Fibroblast of the aortic adventitia (primary cell): ENCODE results near the gene FUZ. TPM values are rescaled to one million over a fixed set of nuclear protein-coding genes. Genes with fewer than 3 reads are reported as not detected.

ENCODE experiments used
- DNase-seq: peaks from one replicate; pipeline ENCODE4 v3.0.0-alpha.2; 2010; ENCODE audit warnings: low read depth
- H3K4me3 ChIP-seq: 2 replicates; pipeline ENCODE4 v1.5.1; 2011; ENCODE audit warnings: low read depth, mild to moderate bottlenecking, control low read depth, low read length, moderate library complexity
- CTCF ChIP-seq: IDR thresholded peaks from 2 replicates; pipeline ENCODE4 v1.5.1; 2011; ENCODE audit warnings: mild to moderate bottlenecking, low read length, control low read depth, inconsistent platforms; ENCODE audit not compliant: insufficient read depth
- total RNA-seq: library from RNA; depleted of rRNA; stranded (reverse); fragments of >200 nt; gene quantifications from 2 replicates; pipeline ENCODE4 v1.2.3, GENCODE V29; 2012; ENCODE audit warnings: low replicate concordance

FUZ gene
- total RNA-seq, 1 donor = 23.5 TPM

- TF ChIP-seq CTCF = no peak
- H3K4me3 ChIP-seq = no peak overlapping the region
- DNase-seq = no peak
Measured at GRCh38 chr19:49805822-49806619, 7.1 kb downstream of the FUZ start.

DNA sequence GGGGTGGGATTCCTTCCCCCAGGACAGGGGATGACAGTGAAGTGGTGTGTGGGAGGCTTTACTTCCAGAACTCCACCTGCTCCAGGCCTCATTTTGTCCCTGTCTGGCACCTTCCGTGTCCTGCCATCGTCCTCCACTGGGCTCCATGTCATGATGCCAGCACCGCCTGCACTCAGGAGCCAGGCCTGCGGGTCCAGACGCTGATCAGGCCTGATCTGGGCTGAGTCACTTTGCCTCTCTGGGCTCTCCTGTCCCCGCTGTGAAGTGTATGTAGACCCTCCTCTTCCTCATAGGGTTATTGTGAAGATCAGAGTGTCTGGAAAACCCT is 9.6 kb downstream of the FUZ start:
- DNase-seq = no peak
- TF ChIP-seq CTCF = no peak
- H3K4me3 ChIP-seq = no peak overlapping the region

DNA sequence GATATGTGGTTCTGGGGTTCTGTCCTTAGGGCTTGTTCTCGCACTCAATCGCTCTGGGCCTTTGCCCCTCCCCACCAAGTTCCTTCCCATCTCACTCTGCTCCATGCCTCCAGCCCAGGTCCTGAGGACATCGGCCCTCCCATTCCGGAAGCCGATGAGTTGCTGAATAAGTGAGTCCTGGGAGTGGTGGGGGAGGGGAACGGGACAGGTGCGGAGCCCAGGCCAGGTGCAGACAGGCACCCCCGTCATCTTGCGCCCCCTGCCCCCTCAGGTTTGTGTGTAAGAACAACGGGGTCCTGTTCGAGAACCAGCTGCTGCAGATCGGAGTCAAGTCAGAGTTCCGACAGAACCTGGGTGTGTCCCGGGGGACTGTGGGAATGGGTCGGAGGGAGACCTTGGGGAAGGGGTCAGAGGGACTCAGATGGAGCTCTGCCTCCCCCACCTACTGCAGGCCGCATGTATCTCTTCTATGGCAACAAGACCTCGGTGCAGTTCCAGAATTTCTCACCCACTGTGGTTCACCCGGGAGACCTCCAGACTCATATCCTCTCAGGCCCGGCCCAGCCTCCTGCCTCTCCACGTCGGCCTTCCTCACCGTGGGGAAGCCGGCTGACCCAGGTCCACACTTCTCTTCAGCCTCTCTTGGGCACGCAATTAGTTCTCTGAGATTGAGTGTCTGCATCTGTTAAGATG is 10.1 kb downstream of the FUZ start:
- no peak for DNase-seq

GRCh38 chr19:49801966-49802661 is 11.0 kb downstream of the FUZ start:
- peak; percentile 88 for DNase-seq
- peak overlapping the region; percentile 58 for H3K4me3 ChIP-seq
- peak; percentile 57 for TF ChIP-seq CTCF

More for the DNA sequence above, 10.1 kb downstream of the FUZ start:
- no peak for TF ChIP-seq CTCF
- no peak overlapping the region for H3K4me3 ChIP-seq

- H3K4me3 ChIP-seq = peak overlapping the region; percentile 58
- DNase-seq = no peak
- TF ChIP-seq CTCF = no peak
Measured at GRCh38 chr19:49801401-49801888, 11.6 kb downstream of the FUZ start.

- no peak for DNase-seq
- TF ChIP-seq CTCF = no peak
- H3K4me3 ChIP-seq = no peak overlapping the region
Measured at GRCh38 chr19:49800771-49801170, 12.3 kb downstream of the FUZ start.
